HG02970 (cell line): Measurements from ENCODE around the gene CD200R1.

ENCODE experiments used
- ATAC-seq: cut with Tn5 transposase; IDR thresholded peaks from one replicate; pipeline ENCODE4 v1.9.1; 2021; ENCODE audit warnings: mild to moderate bottlenecking, moderate library complexity, moderate number of reproducible peaks; ENCODE audit not compliant: unreplicated experiment, low FRiP score

The CD200R1 gene, protein sequence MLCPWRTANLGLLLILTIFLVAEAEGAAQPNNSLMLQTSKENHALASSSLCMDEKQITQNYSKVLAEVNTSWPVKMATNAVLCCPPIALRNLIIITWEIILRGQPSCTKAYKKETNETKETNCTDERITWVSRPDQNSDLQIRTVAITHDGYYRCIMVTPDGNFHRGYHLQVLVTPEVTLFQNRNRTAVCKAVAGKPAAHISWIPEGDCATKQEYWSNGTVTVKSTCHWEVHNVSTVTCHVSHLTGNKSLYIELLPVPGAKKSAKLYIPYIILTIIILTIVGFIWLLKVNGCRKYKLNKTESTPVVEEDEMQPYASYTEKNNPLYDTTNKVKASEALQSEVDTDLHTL

GRCh38 chr3:112974894-112975293 is at the start of gene CD200R1:
Gene CD200R1, minus strand, starts transcription at chr3:112975103. Its CDS starts 246 bp downstream, at chr3:112974857.
- ATAC-seq = no peak

DNA sequence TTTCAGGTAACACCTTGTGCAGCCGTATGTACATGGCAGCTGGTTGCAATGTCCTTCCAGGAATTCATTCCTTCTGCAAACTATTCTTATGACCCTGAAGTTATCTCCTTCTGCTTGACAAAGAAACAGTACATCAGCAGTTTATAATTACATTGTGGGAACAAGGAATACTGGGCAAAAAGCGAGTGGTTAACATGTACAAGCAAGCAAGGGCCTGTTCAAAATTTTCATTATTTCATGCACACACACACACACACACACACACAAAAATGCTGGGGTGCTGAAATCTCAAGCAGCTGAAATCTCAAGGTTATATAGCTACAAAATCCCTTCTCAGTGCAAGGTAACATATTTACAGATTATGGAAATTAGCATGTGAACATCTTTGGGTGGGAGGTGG is 46.6 kb upstream of the CD200R1 start:
- ATAC-seq = no peak

GRCh38 chr3:113019182-113020137 is 44.6 kb upstream of the CD200R1 start:
- peak; percentile 82 for ATAC-seq

- peak; percentile 3 for ATAC-seq
Observed at GRCh38 chr3:113018536-113019181, 43.8 kb upstream of the CD200R1 start.

GRCh38 chr3:113013593-113013992 is 38.7 kb upstream of the CD200R1 start:
- no peak for ATAC-seq

GRCh38 chr3:113008117-113008516 is 33.2 kb upstream of the CD200R1 start:
- ATAC-seq = no peak

DNA sequence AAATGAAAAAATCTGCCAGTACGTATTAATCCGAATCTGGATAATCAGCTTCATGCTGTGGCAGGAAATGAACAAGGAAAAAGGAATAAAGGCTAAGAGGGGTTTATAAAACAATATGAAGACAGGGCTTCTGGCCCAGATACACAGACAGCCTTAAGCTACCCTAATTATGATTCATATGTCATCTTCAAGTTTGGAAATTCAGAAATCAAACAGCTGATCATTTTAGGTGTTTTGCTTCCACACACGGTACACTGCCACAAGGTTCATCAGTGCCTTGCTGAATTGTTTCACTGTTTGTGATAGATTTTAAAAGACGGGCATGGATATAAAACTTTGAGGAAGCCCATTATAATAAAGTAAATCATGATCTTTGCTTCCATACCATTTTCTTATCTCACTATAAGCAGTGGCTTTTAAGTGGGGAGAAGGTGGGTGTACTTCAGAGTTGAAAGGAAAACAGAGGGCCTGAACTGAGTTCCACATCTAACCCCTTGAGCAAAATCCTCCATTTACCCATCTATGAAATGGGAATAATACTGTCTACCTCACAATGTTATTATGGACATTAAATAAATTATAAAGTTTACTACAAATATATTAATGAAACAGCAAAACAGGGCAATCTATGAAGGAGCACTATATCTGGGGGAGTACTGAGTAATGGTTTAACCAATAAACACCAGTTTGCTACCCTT is 31.6 kb upstream of the CD200R1 start:
- ATAC-seq = no peak

DNA sequence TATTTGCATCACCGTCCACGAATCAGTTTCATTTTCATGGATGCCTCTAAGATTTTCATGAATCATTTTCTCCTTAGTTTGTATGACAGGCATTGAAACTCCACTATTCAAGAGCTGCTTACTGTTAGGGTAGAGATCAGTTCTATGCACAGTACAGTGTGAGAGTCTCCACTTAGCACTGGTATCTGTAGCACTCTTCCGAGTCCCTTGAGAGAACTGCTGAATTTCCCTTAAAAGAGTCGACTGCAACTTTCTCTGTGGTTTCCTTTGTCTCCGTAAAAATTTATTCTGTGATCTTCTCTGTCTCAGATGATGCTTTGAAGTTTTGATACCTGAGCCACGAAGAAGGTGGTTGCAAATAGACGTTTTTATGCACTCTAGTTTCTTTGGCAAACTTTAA is 30.7 kb upstream of the CD200R1 start:
- ATAC-seq = no peak

DNA sequence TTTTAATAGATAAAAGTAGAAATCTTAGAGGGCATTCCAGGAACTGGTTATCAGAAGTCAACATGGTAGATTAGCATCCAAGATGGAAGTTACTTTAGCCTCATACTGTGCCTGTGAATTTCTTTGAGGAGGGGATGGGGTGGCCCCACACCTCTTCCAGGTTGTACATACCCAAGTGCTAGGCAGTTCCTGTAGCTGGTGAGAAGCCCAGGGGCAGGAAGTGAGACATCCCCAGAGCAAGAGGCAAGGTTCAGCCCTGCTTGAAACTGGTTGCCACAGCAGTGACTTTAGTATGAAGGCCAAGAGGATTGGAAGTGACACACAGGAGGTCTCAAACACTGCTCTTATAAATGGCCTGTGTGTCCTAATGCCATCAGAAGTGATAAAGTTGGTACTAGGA is 27.8 kb upstream of the CD200R1 start:
- no peak for ATAC-seq

- no peak for ATAC-seq
Observed at GRCh38 chr3:113002037-113002436, 27.1 kb upstream of the CD200R1 start.

DNA sequence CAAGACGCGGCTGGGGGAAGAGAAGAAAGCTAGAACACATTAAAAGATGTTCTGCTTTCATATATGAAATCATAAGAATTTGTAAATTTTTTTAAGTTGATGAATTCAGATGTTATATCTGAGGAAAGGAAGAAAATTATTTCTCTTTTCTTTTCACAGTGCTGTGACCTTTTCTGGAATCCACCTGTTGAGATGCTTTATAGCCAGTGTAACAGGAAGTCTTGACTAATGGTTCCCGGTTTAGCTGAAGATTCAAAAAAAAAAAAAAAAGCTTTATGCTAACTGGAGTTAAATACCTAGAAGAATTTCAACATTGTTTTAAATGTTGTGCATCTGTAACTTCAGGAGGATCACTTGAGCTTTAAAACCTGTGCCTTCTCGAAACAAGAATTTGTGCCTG is 25.8 kb upstream of the CD200R1 start:
- ATAC-seq = no peak

DNA sequence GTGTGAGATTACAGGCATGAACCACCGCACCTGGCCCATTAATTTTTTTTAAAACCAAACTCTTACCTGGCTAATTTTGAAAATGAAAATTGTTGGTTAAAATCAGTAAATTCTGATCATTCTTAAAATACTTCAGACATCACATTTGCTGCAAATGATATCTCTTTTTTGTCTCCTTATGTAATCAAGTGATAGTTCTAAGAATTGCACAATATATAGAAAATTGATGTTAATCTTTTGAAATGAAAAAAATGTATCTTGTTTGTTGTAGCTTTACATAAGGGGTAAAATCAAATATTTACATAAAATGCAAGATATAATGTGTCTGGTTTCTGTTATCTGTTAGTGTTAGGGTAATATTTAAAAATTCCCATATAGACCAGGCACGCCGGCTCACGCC is 20.9 kb upstream of the CD200R1 start:
- ATAC-seq = no peak

DNA sequence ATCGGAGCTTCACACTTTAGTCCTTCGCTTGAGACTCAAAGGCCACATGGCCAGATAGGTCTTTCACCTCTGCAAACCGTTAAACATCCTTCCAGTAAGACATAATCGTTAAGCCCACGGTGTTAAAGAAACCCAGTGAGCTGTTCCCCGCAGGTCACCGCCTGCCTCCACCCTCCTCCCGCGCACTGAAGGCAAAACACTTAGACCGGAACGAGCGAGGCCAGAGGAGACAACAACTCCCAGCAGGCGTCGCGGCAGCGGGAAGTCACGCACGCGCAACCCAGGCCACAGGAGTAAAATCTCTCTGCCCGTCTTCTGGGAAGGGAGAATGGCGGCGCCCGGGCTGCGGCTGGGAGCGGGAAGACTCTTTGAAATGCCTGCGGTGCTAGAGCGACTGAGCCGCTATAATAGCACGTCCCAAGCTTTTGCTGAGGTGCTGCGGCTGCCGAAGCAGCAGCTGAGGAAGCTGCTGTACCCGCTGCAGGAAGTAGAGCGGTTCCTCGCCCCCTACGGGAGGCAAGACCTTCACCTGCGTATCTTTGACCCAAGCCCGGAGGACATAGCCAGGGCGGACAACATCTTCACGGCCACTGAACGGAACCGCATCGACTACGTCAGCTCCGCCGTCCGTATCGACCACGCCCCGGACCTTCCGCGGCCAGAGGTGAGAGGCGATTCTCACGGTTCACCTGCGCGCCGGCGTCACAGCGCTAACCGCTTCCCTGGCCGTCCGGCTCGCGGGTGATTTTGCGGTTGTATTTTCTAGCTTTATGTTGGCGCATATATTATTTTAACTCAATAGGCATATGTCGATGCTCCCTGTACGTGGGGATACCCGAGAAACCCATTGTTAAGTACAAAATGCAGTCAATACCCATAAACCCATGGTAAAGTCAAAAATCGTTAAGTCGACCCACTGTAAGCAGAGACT is 16.0 kb upstream of the CD200R1 start, which contains the start of gene GTPBP8:
Gene GTPBP8, plus strand, starts transcription at position 313 of the 931 bp plus-strand sequence. Its CDS starts 16 bp downstream, at position 329.
- peak; percentile 91 for ATAC-seq

- ATAC-seq = no peak
Observed at GRCh38 chr3:112987710-112988334, 12.9 kb upstream of the CD200R1 start.

GRCh38 chr3:112984485-112984884 is 9.6 kb upstream of the CD200R1 start:
- ATAC-seq = no peak

- no peak for ATAC-seq
Observed at GRCh38 chr3:112982710-112983109, 7.8 kb upstream of the CD200R1 start.

GRCh38 chr3:112980080-112980479 is 5.2 kb upstream of the CD200R1 start:
- no peak for ATAC-seq

DNA sequence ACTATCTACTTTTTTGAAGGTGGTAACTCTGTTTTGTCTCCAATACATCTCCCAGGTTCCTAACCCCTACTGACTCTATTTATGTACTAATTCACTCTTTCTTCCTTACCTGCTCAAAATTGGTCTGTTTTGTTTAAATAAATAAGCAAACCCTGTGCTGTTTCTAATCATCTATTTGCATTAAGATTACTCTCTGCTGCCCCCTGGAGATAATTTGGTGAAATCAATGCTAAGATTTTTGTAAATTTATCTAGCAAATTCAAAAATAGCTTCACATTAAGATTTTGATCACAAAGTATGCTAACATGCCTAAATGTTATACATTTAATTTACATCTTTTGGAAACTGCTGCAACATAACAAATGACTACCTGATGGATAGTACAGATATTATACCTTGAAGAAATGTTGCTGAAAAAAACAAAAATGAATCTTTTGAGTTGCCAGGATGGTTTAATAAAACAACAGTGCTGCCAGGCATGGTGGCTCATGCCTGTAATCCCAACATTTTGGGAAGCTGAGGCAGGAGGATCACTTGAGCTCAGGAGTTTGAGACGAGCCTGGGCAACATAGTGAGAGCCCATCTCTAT is 4.4 kb upstream of the CD200R1 start:
- ATAC-seq = no peak
